ENCODE results near the gene SPPL2B.
"Not testable (repeated sequence)": the region's sequence is repeated elsewhere in the genome, so short reads cannot be mapped to it uniquely, and the experiment has no call there.

The SPPL2B gene

DNA sequence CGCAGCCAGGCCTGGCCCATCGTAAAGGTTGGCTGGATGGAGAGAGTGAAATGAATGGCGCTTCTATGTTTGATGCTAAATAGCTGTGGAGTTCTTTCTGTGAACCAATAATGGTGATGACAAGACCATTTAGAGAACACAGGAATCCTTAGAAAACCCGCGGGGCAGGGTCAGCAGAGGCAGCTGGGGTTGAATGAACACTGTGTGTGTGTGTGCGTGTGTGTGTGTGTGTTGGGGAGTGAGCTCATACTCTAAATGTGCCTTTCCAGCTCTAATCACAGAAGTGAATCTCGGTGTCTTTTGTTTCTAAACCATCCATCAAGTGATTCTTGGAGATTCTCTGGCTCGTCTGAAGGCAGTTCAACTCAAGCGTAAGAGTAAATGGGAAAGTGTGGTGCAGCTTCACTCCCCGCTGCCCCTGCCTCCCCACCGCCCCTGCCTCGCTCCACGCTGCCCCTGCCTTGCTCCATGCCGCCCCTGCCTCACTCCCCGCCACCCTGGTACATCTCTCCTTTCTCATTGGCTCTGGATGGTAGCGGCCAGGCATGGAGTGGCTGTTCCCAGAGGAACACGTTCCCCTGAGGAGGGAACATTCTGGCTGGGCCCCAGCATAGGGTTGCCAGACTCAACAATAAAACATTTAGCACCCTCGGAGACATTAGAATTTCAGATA, 52.8 kb downstream of the SPPL2B start:
- DNase-seq (ENCODE audit: low spot score), result no peak

- DNase-seq (ENCODE audit: low spot score), result no peak
Measured at GRCh38 chr19:2382530-2383222, 54.2 kb downstream of the SPPL2B start.

DNA sequence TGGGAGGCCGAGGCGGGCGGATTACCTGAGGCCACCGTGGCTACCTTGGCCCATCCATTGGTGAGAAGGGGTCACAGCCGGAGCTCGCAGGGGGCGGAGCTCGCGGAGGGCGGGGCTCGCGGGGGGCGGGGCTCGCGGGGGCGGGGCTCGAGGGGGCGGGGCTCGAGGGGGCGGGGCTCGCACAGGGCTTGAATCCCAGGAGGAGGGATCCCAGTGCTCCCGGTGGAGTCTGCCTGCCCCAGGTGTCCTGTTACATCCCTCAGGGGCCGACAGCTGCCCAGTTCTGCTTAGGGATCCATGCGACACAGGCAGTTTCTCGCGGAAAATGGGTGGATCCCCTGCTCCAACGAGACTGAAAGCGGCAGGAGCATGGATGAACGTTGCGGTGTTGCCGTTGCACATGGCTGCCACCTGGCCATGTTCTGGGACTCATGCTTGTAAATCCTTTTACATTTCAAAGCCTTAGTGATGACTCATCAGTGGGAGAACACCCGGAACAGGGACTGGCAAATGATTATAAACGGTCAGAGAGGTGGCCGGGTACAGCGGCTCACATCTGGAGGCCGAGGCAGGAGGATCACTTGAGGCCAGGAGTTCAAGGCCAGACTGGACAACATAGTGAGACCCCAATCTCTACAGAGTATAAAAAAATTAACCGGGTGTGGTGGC, 56.7 kb downstream of the SPPL2B start:
- DNase-seq (ENCODE audit: low spot score), result peak; percentile 89

DNA sequence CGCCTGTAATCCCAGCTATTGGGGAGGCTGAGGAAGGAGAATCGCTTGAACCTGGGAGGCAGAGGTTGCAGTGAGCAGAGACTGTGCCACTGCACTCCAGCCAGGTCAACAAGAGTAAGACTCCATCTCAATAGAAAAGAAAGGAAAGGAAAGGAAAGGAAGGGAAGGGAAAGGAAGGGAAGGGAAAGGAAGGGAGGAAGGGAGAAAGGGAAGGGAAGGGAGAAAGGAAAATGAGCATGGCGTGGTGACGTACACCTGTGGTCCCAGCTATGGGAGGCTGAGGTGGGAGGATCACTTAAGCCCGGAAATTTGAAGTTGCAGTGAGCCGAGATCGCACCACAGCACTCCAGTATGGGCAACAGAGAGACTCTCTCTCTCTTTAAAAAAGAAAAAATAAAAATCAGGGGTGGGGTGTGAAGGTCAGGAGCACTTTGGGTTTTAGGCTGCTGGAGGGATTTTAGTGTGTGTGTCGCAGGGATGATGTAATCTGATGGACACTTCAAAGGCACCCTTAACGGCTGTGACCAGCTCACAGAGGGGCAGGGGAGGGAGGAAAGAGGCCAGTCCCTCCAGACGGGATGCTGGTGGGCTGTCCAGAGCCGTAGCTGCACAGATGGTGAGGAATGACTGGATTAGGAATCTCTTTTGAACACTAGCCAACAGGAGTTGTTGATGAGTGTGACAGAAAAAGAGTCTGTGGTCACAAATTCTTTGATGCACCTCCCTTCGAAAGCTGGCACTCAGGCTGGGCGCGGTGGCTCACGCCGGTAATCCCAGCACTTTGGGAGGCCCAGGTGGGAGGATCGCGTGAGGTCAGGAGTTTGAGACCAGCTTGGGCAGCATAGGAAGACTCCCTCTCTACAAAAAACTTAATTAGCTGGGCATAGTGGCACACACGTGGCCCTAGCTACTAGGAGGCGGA, 59.1 kb downstream of the SPPL2B start:
- DNase-seq (ENCODE audit: low spot score), result no peak

DNA sequence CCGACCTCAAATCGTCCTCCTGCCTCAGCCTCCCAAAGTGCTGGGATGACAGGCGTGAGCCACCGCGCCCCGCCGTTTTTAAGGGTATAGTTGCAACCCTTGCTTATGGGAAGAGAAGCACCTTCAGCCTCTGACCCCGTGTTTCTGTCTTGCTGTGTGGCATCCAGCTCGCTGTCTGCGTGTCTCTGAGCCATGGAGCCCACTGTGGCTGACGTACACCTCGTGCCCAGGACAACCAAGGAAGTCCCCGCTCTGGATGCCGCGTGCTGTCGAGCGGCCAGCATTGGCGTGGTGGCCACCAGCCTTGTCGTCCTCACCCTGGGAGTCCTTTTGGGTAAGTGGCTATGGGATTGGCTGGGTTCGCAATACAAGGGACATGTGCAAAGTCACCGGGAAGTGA, 61.1 kb downstream of the SPPL2B start:
- DNase-seq (ENCODE audit: low spot score), result no peak

DNA sequence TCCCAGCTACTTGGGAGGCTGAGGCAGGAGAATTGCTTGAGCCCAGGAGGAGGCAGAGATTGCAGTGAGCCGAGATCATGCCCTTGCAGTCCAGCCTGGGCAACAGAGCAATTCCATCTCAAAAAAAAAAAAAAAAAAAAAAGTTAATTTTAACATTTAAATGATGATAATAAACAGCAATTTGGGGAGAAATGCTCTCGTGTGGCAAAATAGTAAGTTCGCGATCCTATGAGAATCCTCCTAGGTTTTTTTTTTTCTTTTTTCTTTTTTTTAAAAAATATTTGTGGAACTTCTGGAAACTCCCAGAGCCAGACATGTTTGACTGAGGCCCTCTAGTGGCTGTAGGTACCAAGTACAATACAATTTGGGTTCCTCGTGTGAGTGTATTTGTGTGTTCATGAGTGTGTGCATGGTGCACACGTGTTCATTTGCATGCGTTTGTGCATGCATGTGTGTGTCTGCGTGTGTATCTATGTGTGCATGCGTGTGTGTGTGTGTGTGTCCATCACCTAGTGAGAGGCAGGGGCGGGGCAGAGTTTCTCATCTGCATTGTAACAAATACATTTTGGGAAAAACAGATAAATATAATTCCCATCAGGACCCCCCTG, 62.7 kb downstream of the SPPL2B start:
- DNase-seq (ENCODE audit: low spot score), result peak; percentile 42

DNA sequence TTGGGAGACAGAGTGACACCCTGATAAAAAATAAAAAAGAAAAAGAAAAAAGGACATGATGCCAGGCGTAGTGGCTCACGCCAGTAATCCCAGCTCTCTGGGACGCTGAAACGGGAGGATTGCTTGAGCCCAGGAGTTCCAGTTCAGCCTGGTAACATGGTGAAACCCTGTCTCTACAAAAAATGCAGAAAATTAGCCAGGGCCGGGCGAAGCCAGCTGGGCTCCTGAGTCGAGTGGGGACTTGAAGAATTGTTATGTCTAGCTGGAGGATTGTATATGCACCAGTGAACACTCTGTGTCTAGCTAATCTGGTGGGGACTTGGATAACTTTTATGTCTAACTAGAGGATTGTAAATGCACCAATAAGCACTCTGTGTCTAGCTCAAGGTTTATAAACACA, 63.9 kb downstream of the SPPL2B start:
- DNase-seq (ENCODE audit: low spot score), result no peak

- not testable (repeated sequence) for DNase-seq (ENCODE audit: low spot score)
Measured at GRCh38 chr19:2392899-2393298, 64.4 kb downstream of the SPPL2B start.

DNA sequence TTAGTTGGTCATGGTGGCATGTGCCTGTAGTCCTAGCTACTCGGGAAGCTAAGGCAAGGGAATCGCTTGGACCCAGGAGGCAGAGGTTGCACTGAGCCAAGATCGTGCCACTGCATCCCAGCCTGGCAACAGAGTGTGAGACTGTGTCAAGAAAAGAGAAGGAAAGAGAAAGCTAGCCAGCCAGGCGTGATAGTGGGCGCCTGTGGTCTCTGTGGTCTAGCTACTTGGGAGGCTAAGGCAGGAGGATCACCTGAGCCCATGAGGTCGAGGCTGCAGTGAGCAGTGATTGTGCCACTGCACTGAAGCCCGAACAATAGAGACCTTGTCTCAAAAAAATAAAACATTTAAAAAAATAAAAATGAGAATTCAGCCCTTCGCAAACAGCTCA, 65.6 kb downstream of the SPPL2B start:
- DNase-seq (ENCODE audit: low spot score), result no peak

GRCh38 chr19:2394442-2395292, 66.2 kb downstream of the SPPL2B start:
- DNase-seq (ENCODE audit: low spot score), result no peak

- not testable (repeated sequence) for DNase-seq (ENCODE audit: low spot score)
Measured at GRCh38 chr19:2395293-2395829, 66.9 kb downstream of the SPPL2B start.

GRCh38 chr19:2397173-2397572, 68.7 kb downstream of the SPPL2B start:
- DNase-seq (ENCODE audit: low spot score), result not testable (repeated sequence)

- no peak for DNase-seq (ENCODE audit: low spot score)
Measured at GRCh38 chr19:2398735-2399305, 70.3 kb downstream of the SPPL2B start.

- no peak for DNase-seq (ENCODE audit: low spot score)
Measured at GRCh38 chr19:2399582-2399981, 71.1 kb downstream of the SPPL2B start.
